PC-9 (cell line): ENCODE measurements around the gene DCP2. TPM values are rescaled to one million over a fixed set of nuclear protein-coding genes. Genes with fewer than 3 reads are reported as not detected.

Experiments
- BruUV-seq: library from RNA; stranded (reverse); fragments of 400-500 nt; replicated peaks from 2 replicates; lab custom pipeline; 2021; lab: Mats Ljungman, UMichigan
- CTCF ChIA-PET: fragments of 300-600 bp; sonication (Branson Sonifier 250); formaldehyde crosslinking; loops from one replicate; lab custom pipeline; 2022; ENCODE audit warnings: antibody characterized with exemption; lab: Charles Lee
- POLR2A ChIA-PET: fragments of 300-600 bp; sonication (Branson Sonifier 250); formaldehyde crosslinking; loops from one replicate; lab custom pipeline; 2022; ENCODE audit warnings: antibody characterized with exemption; ENCODE audit not compliant: unreplicated experiment; lab: Charles Lee
- DNase-seq, 2 experiments: peaks; one replicate each; pipeline versions ENCODE4 v3.0.0 to v3.0.0-alpha.2; 2015 to 2022; ENCODE audit warnings: mixed read lengths in 1 of 2
- H2AFZ ChIP-seq: fragments of 200-600 bp; sonication (generic); 2 replicates; pipeline ENCODE4 v1.8.1; 2017; ENCODE audit warnings: antibody characterized with exemption
- H3F3A ChIP-seq: fragments of 200-600 bp; sonication (generic); 2 replicates; pipeline ENCODE4 v1.8.1; 2017; ENCODE audit warnings: antibody characterized with exemption, mild to moderate bottlenecking, low read depth; ENCODE audit not compliant: insufficient read depth
- H3K27ac ChIP-seq: fragments of 200-600 bp; sonication (generic); 2 replicates; pipeline ENCODE4 v1.6.1; 2016; ENCODE audit warnings: mixed run types
- H3K27me3 ChIP-seq: fragments of 200-600 bp; sonication (generic); 2 replicates; pipeline ENCODE4 v1.6.1; 2016; ENCODE audit warnings: low read depth, mixed run types; ENCODE audit not compliant: insufficient read depth
- H3K36me3 ChIP-seq: fragments of 200-600 bp; sonication (generic); 2 replicates; pipeline ENCODE4 v1.6.1; 2016; ENCODE audit warnings: low read depth, mixed run types
- H3K4me1 ChIP-seq: fragments of 200-600 bp; sonication (generic); replicated peaks from 2 replicates; pipeline ENCODE4 v1.6.1; 2016; ENCODE audit warnings: mixed run types; ENCODE audit not compliant: insufficient read depth
- H3K4me2 ChIP-seq: fragments of 200-600 bp; sonication (generic); 2 replicates; pipeline ENCODE4 v1.6.1; 2017; ENCODE audit warnings: mixed run types
- H3K4me3 ChIP-seq: fragments of 200-600 bp; sonication (generic); 2 replicates; pipeline ENCODE4 v1.6.1; 2016; ENCODE audit warnings: mixed run types
- H3K79me2 ChIP-seq: fragments of 200-600 bp; sonication (generic); 2 replicates; pipeline ENCODE4 v1.6.1; 2017; ENCODE audit warnings: low read depth, mixed run types
- H3K9me2 ChIP-seq: fragments of 200-600 bp; sonication (generic); 2 replicates; pipeline ENCODE4 v1.8.1; 2017; ENCODE audit warnings: mild to moderate bottlenecking; ENCODE audit not compliant: insufficient read depth
- H3K9me3 ChIP-seq: fragments of 200-600 bp; sonication (generic); 2 replicates; pipeline ENCODE4 v1.8.1; 2016; ENCODE audit warnings: low read depth; ENCODE audit not compliant: insufficient read depth
- H4K20me1 ChIP-seq: fragments of 200-600 bp; sonication (generic); 2 replicates; pipeline ENCODE4 v1.8.1; 2017; ENCODE audit not compliant: insufficient read depth
- CTCF ChIP-seq: fragments of 200-600 bp; sonication (generic); conservative IDR thresholded peaks from 2 replicates; pipeline ENCODE4 v1.6.1; 2017; ENCODE audit warnings: mixed run types, antibody characterized with exemption, mild to moderate bottlenecking, moderate library complexity
- EZH2 ChIP-seq: fragments of 200-600 bp; sonication (generic); IDR thresholded peaks from 2 replicates; pipeline ENCODE4 v1.8.0; 2017; ENCODE audit warnings: antibody characterized with exemption, low read depth
- intact Hi-C: fragments of 100-400 bp; cut with micrococcal nuclease; formaldehyde crosslinking; loops from one replicate; pipeline ENCODE4 v1.10.0; 2022; ENCODE audit not compliant: unreplicated experiment
- total RNA-seq: library from RNA; stranded (reverse); gene quantifications from 2 replicates; pipeline ENCODE4 v1.2.3, GENCODE V29; 2021

Gene DCP2
- total RNA-seq, 1 experiment from 2014 or later: 45.6 TPM

- CTCF ChIA-PET: interaction anchor here (0.7 kb wide), 1 partner anchor 211 kb away, joined by 6 read pairs; no protein-coding TSS in a partner anchor
- TF ChIP-seq EZH2 (no peak), CTCF (no peak)
- H3K36me3 ChIP-seq: no peaks in the 10 kb centered on the region
These were observed 82.8 kb downstream of the DCP2 start for GRCh38 chr5:113059232-113060040.

GRCh38 chr5:113060408-113061025 lies 83.9 kb downstream of the DCP2 start:
- Histone ChIP-seq H3K27me3 (no peaks in the 10 kb centered on the region), H4K20me1 (no peaks in the 10 kb centered on the region), H3K4me2 (no peak overlapping the region), H3K36me3 (no peaks in the 10 kb centered on the region), H2AFZ (no peak overlapping the region), H3F3A (no peaks in the 10 kb centered on the region), H3K4me3 (no peak overlapping the region), H3K4me1 (no peaks in the 10 kb centered on the region), H3K27ac (no peak overlapping the region), H3K9me3 (no peaks in the 10 kb centered on the region), H3K9me2 (no peaks in the 10 kb centered on the region), H3K79me2 (no peaks in the 10 kb centered on the region)
- no peak for DNase-seq
- ChIA-PET POLR2A (no interaction called here), CTCF (no interaction called here)
- BruUV-seq: no TSS peak
- intact Hi-C loops: no loop called here
- TF ChIP-seq EZH2: no peak
- no peak for TF ChIP-seq CTCF

More at GRCh38 chr5:113059232-113060040, 82.8 kb downstream of the DCP2 start:
- Histone ChIP-seq H3K79me2 (no peaks in the 10 kb centered on the region), H2AFZ (no peak overlapping the region), H3K27me3 (no peaks in the 10 kb centered on the region), H4K20me1 (no peaks in the 10 kb centered on the region), H3K4me2 (no peak overlapping the region), H3K4me1 (no peaks in the 10 kb centered on the region), H3K9me2 (no peaks in the 10 kb centered on the region), H3K9me3 (no peaks in the 10 kb centered on the region), H3F3A (no peaks in the 10 kb centered on the region), H3K27ac (no peak overlapping the region), H3K4me3 (no peak overlapping the region)
- intact Hi-C loops: no loop called here
- no TSS peak for BruUV-seq
- no peak for DNase-seq
- POLR2A ChIA-PET: no interaction called here

GRCh38 chr5:113061846-113062780 lies 85.5 kb downstream of the DCP2 start:
- no TSS peak for BruUV-seq
- ChIA-PET POLR2A (no interaction called here), CTCF (no interaction called here)
- no peak overlapping the region for H3K27ac ChIP-seq
- H3K4me3 ChIP-seq: no peak overlapping the region
- H3K79me2 ChIP-seq: no peaks in the 10 kb centered on the region
- H3K4me1 ChIP-seq: no peaks in the 10 kb centered on the region
- H3F3A ChIP-seq: no peaks in the 10 kb centered on the region
- TF ChIP-seq CTCF (no peak), EZH2 (no peak)
- H2AFZ ChIP-seq: no peak overlapping the region
- DNase-seq: no peak
- no peaks in the 10 kb centered on the region for H3K9me3 ChIP-seq
- no peaks in the 10 kb centered on the region for H3K9me2 ChIP-seq
- H3K36me3 ChIP-seq: no peaks in the 10 kb centered on the region
- intact Hi-C loops: no loop called here
- H3K27me3 ChIP-seq: no peaks in the 10 kb centered on the region
- H3K4me2 ChIP-seq: no peak overlapping the region
- no peaks in the 10 kb centered on the region for H4K20me1 ChIP-seq
